DMS153 treated with DMSO at 0.1 percent for 48 hours (cell line): ENCODE results near the gene DHRS9.
"Not testable (repeated sequence)": the region's sequence is repeated elsewhere in the genome, so short reads cannot be mapped to it uniquely, and the experiment has no call there.

Source experiments
- DNase-seq: peaks from one replicate; lab custom pipeline; 2025; ENCODE audit not compliant: unreplicated experiment; lab: John Stamatoyannopoulos, UW

DHRS9 gene

DNA sequence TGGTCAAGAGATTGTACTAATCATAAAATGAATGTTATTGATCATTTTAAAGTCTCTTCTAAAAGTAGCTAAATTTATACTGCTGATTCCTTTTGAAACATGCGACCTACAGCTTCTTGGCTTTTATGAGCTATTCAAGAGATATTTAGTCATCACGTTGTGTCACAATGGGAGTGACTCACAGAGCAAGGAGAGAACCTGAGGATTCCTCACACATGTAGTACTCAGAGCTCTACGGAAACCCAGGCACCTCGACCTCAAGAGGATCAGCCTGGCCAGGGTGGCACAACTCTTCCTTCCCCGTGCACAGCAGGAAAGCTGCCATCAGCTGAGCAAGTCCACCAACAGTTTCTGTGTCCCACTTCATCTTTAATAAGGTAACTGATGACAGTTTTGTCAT lies at the start of gene DHRS9:
Gene DHRS9, plus strand, starts transcription at position 223 of the 400 bp plus-strand sequence. CDS start 12,019 bp downstream, outside the sequence.
- no peak for DNase-seq

DNA sequence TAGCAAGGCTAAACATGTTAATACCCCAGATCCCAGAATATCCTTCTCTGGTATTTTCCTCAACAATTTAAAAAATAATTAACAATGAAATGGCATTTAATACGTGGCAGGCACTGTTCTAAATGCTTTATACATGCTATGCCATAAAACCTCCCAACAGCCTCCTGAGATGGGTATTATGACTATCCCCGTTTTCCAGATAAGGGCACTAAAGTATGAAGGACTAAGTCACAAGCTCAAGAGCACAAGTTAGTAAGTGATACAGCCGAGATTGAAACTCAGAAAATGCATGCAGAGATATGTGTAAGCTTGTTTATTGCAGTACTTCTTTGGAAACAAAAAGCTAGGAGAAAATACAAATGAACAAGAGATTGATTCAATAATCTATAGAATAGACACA lies 46.2 kb upstream of the DHRS9 start:
- no peak for DNase-seq

DNA sequence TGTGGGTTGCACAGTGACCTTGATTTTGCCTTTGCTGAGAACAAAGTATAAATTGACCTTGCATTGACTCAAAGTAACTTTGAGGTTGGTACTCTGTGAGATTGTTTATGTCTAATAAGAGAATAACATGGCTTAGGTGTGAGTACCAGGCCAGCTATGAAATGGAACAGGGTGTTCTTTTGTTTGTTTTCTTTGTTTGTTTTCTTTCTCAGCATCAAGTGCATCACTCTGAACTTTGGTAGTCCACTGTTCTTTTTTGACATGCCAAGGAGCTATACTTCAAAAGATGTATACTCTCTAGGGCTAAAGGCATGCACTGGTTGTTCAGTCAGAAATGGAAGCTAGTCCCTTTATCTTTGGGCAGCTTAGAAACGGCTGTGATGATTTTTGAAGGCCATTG lies 43.3 kb upstream of the DHRS9 start:
- no peak for DNase-seq

DNA sequence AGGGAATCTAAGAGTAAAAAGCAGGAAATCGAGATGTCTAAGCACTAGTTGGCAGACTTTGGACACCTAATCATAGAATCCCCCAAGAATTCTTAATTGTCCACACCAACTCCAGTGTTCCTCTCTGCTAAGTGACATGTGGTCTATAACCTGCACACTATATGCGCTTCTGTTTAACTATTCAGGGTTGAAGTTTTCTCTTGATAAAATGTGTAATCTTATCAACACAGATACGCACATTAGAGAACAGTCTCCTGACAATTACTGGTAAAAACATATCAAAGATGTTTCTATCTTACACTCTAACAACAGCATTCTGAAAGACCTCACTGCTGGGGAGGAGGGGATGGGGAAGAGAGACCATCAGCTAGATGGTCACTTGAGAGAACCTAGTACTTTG lies 42.1 kb upstream of the DHRS9 start:
- no peak for DNase-seq

DNA sequence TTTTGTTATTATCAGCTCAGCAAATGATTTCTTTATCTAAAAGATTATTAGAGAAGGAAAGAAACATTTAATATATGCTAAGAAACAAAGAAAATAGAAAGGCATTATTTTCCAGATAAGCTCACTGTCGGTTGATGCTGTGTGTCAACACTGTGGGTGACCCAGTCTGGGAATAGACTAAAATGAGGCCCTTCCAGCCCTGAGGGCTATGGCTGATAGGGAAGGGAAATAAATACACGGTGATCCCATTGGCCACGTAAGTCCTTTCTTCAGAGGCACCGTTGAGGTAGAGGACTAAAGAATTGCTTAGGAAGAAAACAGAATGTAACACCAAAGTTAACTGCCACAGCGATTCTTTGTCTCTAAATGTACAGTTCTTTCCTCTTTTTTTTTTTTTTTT lies 40.0 kb upstream of the DHRS9 start:
- DNase-seq = no peak

DNA sequence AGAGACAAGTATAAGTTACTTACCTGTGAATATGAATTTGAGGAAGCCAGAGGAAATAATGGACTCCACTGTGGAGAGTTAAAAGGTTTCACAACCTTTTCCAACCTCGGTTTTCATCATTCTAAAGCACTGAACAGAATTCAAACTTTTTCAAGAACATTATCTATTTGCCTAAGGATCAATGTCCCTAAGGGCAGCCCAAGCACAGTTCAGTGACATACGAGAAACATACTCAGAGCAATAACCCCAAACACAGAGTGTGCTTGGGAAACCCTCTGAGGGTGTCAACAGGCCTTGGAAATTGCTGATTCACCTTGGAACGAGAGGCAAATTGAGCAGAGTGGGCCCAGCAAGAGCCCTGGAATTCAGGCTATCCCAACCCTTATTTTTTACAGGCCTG lies 38.2 kb upstream of the DHRS9 start, which contains the start of gene ABCB11:
Gene ABCB11, minus strand, starts transcription at position 123 of the 400 bp plus-strand sequence. CDS start 13,199 bp downstream, outside the sequence.
- no peak for DNase-seq

DNA sequence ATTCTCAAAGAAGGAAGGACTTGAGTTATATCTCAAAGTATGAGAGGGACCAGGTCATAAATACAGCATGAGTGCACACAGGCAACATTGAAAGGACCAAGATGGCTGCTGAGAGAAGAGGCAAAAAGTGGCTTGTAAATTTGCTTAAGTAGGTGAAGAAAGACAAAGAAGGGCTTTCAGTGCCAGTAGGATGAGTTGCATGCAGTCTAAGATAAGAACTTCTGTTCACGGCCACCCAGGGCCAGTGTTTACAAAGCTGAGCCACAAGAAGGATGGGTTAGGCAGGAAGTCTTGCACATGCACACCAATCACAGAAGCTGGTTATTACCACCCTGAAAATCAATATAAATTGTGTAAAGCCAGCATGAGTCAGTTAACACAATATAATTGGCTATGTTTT lies 35.1 kb upstream of the DHRS9 start:
- DNase-seq = no peak

DNA sequence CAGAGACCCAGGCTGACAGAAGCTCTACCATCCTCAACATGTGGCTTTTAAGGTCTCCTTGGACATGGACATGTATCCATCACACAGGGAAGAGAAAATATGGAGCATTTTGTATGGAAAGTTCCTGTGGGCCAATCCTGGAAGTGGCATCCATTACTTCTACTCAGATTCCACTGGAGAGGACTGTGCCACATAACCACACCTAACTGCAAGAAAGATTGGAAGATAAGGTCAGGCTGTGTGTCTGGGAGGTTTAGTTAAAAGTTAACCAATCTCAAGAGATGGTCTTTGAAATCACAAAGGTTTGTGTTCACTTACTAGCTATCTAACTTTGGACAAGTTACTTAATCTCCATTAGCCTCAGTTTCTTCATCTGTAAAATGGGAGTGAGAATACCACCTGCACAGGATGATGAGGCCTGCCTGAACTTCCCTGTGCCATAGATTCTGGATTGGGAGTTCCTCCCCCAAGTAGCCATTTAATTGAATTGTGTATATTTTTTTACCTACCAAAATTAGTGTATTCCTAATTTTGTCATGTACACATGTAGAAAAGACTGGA lies 34.3 kb upstream of the DHRS9 start:
- no peak for DNase-seq

DNA sequence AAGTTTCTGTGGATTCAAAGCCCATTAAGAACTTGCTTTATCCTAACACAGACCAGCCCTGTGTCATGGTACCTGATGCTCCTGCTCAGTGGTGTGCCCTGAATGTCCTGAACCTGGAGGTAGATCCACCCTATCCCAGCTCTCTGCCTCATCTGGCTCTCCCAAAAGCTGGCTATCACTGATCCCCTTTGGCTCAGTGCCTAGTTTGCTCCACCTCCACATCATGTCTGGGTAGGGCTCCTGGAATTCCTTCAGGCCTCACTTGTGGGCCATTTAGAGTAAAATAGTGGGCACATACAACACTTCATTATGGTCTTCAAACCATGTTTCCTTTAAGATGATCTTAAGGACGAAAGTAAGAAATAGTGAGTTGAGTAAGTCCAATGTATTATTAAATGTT lies 33.5 kb upstream of the DHRS9 start:
- DNase-seq = no peak

DNA sequence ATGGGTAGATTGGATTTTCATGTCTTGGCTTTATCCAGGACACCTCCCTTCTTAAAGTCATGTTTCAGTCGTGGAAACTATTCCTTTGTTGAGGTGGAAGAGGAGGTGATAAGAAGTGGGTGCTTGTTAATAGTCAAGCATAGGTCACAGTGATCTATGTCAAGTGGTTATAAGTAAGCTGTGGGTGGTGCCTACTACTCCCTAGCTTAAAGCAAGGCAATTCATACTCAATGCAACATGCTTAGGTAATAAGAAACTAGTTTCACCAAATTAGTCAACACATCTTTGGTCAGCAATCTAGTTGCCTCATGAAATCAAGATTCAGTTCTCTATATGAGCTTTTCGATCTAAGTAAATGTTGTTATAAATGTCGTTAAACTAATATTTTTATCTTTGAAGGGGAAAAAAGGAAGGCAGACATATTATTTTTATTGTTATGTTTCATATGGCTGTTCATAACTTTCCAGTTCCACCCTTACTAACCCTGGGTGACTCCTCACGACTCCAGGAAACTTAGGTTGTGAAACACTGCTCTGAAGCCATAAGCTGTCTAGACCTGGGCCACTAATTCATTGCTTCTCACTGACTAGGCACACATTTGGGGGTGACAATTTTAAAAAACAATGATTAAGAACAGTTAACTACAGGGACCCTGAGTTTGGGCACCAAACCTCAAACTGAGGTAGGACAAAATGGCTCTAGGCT lies 32.5 kb upstream of the DHRS9 start:
- no peak for DNase-seq

DNA sequence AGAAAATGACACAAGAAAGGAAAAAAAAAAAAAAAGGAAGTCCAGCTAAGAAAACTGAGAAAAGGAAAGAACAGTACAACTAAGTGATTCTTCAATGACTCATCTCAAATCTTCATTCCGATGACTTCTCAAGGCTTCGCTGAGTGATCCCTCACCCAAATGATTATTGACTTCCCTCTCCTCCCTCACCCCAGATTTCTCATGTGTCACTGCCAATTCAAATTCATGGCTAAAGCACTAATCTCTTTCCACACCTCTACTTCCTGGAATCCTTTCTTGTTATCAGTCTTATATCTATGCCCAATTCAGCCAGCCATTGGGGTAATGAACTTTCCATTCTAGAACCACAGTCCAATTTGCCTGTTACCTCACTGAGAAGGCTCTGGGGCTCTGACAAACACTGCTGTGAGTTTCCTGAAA lies 31.0 kb upstream of the DHRS9 start:
- DNase-seq = no peak

DNA sequence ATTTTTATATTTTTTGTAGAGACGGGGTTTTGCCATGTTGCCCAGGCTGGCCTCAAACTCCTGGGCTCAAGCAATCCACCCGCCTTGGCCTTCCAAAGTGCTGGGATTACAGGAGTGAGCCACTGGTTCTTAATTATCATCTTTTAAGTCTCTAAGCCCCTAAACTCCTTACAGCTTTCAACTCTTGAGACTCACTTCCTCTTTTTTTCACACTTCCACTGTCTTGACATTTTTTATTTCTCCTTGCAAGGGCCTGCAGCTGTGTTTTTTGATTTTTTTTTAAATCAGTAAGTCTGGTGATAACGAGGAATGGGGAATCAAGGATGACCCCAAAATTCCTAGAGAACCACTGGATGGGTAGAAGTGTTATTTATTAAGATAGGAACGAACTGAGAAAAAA lies 29.7 kb upstream of the DHRS9 start:
- no peak for DNase-seq

DNA sequence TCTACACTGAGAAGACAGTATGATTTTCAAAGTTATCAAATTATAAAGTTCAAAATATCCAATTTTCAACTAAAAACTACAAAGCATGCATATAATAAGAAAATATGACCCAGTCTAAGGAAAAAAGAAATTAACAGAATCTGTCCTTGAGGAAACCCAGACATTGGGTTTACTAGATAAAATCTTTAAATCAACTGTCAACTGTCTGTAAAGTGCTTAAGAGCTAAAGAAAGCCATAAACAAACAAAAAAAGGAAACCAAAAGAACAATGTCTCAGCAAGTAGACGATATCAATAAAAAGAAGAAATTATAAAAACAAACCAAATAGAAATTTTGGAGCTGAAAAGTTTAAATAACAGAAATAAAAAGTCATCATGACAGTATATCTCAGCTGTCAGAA lies 27.8 kb upstream of the DHRS9 start:
- DNase-seq = no peak

DNA sequence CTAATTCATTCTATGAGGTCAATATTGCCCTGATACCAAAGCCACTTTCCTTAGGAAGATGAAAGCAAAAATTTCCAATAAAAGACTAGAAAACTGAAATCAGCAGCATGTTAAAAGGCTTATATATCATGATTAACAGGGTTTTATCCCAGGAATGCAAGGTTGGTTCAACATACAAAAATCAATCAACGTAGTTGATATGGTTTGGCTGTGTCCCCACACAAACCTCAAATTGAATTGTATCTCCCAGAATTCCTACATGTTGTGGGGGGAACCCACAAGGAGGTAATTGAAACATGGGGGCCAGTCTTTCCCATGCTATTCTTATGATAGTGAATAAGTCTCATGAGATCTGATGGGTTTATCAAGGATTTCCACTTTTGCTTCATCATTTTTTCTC lies 26.5 kb upstream of the DHRS9 start:
- no peak for DNase-seq

DNA sequence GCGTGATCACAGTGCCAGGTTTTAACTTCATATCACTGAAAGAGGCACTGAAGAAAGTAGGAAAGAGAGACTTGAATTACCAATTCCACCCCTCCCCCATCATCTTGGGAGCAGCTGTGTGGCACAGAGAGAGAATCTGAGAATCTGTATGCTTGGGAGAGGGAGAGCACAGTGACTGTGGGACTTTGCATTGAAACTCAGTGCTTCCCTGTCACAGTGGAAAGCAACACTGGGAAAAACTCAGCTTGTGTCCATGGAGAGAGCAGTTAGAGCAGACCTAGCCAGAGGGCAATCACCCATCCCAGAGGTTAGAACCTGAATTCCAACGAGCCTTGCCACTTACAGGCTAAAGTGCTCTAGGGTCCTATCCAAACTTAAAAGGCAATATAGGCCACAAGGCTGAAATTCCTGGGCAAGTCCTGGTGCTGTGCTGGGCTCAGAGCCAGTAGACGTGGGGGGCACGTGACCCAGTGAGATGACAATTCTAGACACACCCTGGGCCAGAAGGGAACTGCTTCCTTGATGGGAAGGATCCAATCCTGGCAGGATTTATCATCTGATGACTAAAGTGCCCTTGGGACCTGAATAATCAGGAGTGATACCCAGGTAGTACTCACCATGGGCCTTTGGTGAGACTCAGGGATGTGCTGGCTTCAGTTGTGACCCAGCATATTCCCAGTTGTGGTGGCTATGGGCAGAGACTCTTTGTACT lies 22.8 kb upstream of the DHRS9 start:
- no peak for DNase-seq

DNA sequence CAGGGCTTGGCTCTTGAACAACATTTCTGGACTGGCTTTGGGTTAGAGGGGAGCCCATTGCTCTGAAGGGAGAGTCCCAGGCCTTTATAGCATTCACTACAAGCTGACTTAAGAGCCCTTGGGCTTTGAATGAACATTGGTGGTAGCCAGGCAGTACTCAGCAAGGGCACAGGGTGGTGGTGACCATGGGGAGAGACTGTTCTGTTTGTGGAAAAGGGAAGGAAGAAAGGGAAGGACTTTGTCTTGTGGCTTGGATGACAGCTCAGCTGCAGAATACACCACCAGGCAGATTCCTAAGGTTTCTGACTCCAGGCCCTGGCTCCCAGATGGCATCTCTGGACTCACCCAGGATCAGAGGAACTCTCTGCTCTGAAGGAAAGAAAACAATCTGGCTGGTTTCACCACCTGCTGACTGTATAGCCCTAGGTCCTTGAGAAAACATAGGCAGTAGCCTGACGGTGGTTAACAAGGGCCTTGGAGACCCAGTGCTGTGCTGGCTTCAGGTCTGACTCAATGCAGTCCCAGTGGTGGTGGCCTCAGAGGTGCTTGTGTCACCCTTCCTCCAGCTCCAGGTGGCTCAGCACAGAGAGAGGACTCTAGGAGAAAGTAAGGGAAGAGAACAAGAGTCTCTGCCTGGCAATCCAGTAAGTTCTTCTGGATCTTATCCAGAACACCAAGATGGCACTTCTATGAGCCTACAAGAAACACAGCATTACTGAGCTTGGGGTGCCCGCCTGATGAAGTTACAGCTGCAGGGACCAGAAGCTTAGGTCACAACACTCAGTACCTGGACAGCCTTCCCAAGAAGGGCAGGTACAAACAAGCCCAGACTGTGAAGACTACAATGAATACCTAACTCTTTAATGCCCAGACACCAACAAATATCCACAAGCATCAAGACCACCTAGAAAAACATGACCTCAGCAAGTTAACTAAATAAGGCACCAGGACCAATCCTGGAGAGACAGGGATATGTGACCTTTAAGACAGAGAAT lies 21.8 kb upstream of the DHRS9 start:
- no peak for DNase-seq

DNA sequence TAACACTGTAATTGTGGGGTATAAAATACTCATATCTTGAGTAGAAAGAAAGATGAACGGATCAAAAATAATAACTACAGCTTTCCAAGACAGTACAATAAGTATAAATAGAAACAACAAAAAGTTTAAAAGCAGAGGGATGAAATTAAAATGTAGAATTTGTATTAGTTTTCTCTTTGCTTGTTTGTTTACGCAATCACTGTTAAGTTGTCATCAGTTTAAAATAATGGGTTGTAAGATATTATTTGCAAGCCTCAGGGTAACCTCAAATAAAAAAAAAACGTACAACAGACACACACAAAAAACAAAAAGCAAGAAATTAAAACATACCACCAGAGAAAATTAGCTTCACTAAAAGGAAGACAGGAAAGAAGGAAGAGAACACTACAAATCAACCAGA lies 20.2 kb upstream of the DHRS9 start:
- no peak for DNase-seq

DNA sequence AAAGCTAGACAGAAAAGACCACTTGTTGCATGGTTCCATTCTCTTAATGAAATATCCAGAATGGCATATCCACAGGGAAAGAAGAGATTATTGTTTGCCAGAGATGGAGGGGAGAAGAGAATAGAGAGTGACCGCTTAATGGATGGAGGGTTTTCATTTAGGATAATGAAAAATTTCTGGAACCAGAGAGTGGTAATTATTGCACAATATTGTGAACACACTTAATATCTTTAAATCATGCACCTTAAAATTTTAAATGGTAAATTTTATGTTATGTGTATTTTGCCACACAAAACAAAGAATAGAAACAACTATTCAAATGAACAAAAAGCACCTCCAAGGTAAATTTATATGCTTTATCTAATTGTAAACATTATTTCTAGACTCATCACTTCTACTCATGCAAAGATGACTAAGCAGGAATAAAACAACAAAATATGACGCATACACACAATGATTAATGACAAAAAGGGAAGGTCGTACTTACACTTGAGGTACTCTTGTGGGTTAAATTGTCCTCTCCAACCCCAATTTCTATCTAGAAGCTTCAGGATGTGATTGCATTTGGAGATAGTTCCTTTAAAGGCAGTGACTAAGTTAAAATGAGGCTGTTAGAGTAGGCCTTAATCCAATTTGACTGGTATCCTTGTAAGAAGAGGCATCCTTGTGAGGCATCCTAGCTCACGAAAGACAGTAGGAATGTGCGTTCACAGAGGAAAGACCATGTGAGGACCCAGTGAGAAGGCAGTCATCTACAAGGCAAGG lies 18.7 kb upstream of the DHRS9 start:
- no peak for DNase-seq

DNA sequence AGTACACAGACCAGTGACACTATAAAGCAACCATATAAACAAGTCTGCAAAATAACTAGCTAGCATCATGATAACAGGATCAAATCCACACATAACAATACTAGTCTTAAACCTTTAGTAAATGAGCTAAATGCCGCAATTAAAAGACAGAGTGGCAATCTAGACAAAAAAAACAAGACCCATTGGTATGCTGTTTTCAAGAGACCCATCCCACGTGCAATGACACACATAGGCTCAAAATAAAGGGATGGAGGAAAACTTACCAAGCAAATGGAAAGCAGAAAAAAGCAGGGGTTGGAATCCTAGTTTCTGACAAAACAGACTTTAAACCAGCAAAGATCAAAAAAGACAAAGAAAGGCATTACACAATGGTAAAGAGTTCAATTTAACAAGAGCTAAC lies 14.8 kb upstream of the DHRS9 start:
- DNase-seq = not testable (repeated sequence)

DNA sequence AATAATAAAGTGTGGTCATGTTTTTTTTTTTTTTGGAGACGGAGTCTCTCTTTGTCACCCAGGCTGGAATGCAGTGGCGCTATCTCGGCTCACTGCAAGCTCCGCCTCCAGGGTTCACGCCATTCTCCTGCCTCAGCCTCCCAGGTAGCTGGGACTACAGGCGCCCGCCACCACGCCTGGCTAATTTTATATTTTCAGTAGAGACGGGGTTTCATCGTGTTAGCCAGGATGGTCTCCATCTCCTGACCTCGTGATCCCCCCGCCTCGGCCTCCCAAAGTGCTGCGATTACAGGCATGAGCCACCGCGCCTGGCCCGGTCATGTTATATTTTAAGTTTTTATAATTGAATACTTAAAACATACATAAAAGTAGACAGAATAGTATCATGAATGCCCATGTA lies 5.2 kb upstream of the DHRS9 start:
- not testable (repeated sequence) for DNase-seq
